Activated naive CD8-positive, alpha-beta T cell treated with anti-CD3 and anti-CD28 coated beads, Interleukin-2, amount 50 U/mL, for 16 hours (primary cell): ENCODE results near the gene ISCA1.
"Not testable (repeated sequence)": the region's sequence is repeated elsewhere in the genome, so short reads cannot be mapped to it uniquely, and the experiment has no call there.

Experiments used
- DNase-seq: peaks from one replicate; pipeline ENCODE4 v3.0.0-alpha.2; 2020; ENCODE audit warnings: low read depth, low spot score

ISCA1 gene

DNA sequence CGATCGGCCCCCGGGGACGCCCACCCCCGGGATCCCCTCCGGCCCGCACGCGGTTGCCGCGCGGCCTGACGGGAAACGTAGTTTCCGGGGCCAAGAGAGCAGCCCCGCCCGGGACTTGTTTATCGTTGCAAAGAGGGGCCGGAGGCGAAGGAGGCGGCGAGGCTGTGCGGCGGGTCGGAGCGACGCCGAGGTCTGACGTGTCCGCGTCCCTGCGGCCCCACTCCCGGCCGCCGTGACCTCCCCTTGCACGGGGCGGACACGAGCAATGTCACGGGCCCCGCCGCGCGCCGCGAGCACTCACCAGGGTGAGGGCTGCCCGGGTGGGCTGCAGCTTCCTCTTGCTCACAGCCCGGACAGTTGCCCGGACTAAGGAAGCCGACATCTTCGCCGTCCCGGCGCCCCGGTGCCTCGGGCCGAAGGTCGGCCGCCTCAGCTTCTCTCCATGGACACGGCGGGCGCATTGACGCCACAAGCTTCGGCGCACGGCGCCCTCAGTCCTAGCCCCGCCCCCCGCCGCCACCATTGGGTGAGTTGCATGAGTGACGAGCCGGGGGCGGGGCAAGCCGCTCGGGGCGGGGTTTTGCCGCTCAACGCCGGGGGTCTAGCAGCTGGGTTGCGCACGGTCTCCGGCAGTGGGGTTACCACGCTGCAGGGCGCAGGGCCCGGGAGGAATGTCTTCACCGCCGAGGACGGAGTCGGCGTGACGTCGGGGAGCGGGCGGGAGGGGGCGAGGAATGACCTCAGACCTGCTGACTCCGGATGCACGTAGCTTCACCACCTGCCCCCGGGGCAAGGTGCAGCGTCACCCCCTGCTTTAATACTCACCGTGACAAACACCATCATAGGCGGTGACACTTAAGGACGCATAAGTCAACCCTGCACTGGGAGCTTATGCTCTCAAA, at the start of gene ISCA1:
TSS of gene ISCA1 (minus strand) at position 462 of the 902 bp plus-strand sequence. CDS start at position 382, 80 bp downstream.
- peak; percentile 97 for DNase-seq

DNA sequence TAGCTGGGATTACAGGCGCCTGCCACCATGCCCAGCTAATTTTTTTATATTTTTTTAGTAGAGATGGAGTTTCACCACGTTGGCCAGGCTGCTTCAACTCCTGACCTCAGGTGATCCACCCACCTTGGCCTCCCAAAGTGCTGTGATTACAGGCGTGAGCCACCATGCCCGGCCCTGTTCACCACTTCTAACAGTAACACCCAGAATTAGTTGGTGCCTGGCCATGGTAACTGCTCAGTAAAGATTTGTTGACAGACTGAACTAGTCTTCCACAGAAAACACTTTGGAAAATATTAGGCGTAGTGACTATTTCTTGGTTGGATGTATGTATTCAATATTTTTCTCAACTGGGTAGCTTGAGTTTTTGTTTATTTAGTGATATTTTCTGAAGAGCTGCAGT, 47.8 kb upstream of the ISCA1 start:
- DNase-seq: no peak

DNA sequence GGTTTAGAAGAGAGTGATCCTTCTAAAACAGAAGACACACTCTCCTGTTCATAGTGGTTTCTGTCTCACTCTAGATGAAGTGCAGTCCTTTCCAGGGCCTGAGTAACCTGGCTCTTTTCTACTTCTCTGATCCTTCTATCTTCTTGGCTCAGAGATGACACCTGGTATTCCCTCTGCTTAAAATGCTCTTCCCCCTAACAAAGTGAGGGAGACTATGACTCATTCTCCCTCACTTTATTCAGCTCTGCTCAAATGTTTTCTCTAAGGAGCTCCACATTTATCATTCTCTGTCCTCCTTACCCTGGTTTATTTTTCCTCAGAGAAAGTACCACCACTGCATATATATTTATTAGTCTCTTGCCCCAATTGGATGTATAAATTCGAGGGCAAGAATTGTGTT, 47.3 kb upstream of the ISCA1 start:
- no peak for DNase-seq

DNA sequence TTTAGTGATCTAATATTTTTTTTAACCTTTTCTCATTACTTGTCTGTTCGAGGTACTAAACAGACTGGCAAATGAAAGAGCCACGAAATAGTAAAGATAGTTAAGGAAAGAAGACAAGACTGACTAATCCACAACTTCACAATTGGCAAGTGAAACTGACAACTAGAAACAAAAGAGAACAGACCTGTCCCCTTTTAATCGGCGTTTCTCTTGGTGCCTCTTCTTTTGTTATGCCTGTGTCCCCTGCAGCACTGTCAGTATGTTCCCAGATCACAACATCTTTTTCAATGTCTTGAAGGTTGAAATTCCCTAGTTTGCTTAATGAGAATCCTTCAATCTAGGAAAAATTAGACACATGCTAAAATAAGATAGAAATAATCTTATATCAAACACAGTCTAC, 45.8 kb upstream of the ISCA1 start:
- DNase-seq: no peak

DNA sequence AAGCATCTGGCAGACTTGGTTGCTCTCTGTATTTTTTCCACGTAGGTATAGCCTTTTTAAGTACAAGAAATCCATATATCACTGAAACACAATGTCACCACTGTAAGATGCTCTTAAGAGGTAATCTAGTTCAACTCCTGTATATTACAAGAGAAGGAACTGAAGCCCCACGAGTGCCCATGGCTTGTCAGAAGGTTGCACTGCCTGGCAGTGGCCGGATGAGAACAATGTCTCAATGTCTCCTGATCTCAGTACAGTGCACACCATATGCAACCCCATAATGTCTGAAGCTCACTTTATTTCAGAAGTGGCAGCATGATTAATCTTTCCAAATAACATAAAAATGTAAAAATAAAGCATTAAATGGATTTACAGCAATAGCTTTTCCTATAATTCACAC, 44.2 kb upstream of the ISCA1 start:
- DNase-seq: no peak

DNA sequence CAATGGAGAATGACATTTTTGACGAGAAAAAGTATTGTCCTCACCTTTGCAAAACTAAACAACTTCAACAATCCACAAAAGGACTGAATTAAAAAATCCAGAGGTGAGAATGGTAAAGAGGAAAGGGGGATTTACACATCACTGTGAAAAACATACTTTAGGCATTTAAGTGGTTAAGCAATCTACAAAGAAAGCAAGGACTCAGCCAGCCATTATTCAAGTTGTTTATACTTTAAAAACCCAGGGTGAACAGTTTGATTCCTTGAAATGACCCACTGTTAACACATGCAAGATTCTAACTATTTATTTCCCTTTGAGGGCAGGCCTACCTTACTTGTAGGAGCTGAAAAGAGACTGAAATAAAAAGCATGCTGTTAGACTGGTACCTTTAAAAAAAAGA, 42.6 kb upstream of the ISCA1 start:
- no peak for DNase-seq

DNA sequence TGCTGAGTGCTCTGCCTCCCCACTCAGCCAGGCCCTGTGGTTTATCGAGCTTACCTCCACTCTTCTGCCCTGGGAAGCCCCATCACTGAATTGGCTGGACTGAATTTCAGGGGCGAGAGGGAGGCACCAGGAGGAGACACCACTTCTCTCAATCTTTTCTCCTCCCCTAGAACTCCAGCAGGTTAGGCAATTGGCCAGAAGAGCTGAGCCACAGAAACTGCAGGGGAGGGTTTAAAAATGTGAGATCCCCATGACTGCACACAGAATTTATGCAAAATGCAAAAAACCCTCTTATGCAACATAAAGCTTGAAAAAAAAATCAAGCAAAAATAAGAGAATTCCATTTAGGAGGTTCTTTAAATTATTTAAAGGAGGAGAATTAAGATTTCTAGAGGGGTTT, 42.0 kb upstream of the ISCA1 start:
- DNase-seq: no peak

DNA sequence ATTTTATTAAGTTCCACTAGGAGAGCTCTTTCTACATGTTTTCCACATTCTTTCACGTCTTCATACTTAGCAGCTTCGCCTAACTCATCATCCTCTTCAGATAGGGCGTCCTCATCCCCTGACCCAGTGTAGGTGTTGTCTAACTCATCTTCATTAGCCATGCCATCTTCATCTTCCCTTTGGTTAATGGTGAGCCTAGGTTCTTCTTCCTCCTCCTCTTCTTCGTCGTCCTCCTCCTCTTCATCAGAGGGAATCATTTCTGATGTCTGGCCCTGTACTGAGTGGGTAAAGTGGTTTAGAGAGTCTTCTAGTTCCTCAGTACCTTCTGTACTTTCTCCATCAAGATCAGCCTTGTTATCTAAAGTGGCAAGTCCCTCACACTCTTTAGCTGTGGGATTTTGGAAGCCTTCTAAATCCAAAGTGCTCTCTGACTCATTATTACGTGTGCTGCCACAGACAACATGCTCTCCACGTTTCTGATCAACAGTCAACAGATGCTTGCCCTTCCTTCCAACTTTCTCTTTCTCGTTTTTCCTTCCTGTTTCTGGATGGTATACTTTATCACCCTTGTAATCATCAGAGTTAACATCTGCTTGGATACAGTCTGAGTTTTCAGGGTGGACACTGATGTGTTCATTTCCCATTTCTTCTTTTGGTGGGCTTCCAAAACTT, 40.8 kb upstream of the ISCA1 start:
- no peak for DNase-seq

DNA sequence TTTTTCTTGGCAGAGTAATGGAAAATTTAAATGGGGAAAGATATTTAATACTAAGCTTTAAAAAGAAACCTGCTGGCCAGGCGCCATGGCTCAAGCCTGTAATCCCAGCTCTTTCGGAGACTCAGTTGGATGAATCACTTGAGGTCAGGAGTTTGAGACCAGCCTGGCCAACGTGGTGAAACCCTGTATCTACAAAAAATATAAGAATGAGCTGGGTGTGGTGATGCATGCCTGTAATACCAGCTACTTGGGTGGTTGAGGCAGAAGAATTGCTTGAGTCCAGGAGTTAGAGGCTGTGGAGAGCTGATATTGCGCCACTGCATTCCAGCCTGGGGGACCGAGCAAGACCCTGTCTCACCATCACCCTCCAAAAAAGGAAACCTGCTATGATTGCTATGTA, 39.0 kb upstream of the ISCA1 start:
- DNase-seq: no peak

DNA sequence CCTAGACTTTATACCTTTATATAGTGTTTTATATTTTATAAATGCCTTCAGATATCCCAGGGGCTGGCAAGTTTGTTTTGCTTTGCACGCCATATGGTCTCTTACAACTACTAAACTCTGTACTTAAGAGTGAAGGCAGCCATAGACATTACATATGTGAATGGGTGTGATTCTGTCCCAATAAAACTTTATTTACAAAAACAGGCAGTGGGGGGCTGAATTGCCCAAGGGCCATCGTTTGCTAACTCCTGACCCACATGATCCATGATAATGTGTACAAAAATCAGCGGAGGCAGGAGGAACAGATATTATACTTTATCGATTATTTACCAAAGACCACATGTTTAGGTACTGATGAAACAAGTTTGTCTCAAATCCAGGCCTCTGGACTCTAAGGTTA, 35.8 kb upstream of the ISCA1 start:
- DNase-seq: no peak

DNA sequence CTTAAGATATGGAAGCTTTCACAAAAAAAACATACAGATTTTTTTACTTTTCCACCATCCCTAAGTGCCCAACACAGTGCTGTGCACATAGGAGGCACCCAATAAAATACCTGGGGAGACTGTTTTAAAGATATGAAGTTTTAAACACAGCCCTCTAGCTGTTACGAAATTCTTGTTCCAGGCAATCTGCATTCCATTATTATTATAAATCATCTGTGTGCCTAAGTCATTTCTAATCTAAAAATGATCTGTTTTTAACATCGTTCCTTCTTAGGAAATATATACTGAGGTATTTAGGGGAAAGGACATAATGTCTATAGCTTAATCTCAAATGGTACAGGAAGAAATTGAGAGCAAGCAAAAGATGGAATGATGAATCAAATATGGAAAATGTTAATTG, 32.7 kb upstream of the ISCA1 start:
- no peak for DNase-seq

DNA sequence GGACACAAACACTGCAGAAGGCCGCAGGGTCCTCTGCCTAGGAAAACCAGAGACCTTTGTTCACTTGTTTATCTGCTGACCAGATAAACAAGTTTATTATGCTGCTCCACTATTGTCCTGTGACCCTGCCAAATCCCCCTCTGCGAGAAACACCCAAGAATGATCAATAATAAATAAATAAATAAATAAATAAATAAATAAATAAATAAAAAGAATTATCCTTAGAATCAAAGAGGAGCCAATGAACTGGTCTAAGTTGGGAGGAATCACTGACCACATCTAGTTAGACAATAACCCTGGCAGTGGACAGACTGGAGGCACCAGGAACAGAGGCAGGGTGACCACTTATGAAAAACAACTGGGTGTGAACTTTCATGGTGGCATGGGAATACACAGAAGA, 30.6 kb upstream of the ISCA1 start:
- DNase-seq: not testable (repeated sequence)

DNA sequence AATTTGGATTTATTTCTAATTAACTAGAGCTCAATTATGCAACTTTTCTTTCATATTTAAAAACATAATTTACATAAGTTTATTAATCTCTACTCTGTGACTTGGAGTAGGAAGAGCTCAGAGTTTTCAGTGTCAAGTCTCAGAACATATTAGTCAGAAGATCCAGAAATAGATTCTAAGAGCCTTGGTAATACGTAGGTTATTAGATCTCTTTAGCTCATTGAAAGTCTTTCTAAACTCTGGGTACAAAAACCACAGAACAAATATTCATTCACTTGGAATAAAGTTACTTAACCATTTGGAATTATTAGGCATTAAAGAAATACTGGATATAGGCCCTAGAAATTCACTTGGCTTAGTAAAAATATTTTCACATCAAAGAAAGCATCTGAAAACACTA, 26.3 kb upstream of the ISCA1 start:
- DNase-seq: no peak

DNA sequence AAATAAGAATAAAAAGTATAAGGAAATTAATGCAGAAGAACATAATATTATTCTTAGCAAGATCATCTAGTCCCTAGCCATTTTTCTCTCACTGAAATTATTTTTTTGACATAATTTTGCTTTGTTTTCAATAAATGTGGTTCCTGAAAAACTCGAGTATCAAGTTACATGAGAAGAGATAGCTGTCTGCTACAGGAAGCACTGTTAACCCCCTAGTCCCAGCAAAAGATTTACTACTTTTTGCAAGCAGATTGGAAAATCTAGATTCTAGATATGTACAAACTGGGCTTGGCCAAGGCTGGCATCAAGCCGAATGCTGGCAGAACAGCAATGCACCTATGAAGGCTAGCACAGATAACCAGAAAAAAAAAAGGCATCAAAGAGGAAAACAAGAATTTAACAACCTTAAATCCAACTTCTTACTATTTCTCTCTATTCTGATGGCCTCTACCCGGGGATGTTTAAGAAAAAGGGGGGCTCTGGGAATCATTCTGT, 21.9 kb upstream of the ISCA1 start:
- no peak for DNase-seq

DNA sequence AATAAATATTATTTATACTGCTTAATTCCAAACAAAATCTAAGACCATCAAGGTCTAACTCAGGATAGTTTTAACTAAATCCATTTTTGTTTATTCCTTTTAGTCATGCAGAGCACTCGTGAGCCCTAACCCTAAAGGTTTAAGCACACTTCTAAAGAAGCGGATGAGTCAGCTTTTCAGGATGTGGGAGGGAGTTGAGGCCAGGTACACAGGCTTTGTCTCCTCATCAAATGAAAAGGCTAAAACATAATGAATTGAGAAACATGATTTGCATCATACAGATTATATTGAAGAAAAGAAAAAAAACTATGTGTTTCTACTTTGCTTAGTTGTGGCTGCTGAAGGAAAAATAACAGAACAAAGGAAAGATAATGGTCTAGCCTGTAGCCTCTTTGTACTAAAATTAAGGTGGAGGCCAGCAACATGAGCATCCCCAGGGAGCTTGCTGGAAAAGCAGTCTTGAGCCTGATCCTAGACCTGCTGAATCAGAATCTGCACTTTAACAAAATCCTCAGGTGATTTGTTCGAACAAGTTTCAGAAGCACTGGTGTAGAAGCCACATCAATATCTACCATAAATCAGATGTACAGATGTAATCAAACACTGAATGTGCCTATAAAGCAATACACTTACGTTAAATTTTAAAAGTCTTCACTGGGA, 21.1 kb upstream of the ISCA1 start:
- no peak for DNase-seq

DNA sequence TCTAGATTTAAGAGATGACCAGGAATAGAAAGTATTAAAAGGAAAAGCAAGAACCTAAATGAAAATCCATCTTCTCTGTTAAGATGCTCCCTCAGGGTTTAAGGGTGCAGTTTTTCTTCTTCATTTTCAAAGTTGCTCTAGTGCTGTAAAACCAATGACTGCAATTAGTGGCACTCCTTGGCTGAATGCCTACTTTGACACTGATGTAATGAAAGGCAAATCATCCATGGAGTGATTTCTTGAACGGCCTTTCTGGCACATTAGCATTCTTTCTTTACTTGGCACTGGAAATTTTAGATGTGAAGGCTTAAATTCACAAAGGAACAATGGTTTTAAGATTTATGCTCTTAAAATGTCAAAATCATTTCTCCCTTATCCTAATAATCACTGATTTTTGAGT, 19.3 kb upstream of the ISCA1 start:
- no peak for DNase-seq

DNA sequence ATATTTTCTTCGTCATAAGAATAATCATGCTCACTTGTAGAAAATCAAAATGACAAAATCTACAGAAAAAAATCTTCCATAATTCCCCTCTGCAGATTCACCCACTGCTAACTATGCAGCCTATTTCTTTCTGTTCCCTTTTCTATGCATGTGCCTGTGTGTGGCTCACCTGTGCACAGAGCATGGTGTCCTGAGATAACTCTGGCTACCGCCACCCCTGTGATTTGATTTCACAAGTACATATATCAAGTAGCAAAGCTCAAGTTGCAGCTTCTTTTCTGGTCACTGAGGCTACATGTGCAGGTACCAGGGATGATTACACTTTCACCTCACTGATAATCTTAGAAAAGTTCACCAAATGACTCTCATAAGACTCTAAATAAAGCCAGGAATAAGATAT, 18.4 kb upstream of the ISCA1 start:
- DNase-seq: no peak

DNA sequence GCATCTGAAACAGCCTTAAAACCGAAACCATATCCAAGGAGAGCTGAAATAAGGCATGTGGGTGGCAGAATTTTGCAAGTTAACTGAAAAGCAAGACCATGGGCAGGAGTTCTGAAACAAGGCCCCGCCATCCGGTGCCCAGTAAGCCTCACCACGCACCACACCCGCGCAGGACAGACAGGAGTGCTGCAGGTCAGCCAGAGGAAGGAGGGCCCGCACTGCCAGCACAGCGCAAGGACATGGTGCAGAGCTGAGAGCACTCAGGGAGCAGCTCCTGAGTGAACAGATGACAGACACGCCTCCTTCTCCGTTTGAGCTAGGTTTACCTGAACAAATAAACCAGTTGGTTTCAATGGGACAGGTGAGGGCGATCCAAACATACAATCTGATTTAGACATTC, 16.5 kb upstream of the ISCA1 start:
- no peak for DNase-seq

DNA sequence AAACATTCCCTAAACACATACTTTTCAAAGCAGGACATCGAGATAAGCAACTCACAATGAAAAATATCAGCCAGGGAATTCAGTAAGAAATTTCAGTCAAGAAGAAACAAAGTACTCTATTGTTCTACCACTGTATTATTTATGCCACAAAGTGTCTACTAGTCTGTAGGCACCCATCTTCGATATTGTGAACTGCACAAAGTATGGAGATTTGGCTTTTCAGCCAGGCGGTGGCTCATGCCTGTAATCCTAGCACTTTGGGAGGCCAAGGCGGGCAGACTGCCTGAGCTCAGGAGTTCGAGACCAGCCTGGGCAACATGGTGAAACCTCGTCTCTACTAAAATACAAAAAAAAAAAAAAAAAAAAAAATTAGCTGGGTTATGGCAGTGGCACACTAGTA, 8.0 kb upstream of the ISCA1 start:
- DNase-seq: not testable (repeated sequence)

DNA sequence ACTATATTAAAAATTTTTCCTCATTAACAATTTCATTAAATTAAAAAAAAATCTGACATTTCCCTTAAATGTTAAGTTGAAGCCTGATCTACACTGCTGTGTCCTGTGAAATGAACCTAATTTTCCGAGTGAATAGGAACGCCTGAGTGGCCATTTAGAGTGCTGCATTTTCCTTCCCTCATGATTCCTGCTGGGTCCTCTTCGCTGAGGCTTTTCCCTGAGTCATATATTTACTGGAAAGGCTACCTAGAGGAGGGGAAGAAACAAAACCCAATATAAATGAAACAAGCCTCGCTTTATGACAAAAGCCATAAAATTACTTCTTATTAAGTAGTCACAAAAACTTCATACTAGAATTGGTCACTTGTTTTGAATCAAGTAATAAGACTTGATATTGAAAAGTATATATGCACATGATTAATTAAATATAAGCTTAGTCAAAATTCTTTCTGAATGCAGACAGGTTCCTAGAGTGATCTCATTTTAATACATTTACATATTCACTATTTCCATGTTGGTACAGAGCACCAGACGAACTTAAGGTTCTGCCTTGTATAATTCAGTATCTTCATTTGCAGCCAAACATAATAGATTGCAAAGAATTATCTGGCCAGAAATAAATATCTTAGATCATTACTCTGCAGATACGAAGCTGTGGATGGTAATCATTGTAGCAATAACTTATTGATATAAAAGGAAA, 6.3 kb upstream of the ISCA1 start:
- no peak for DNase-seq

DNA sequence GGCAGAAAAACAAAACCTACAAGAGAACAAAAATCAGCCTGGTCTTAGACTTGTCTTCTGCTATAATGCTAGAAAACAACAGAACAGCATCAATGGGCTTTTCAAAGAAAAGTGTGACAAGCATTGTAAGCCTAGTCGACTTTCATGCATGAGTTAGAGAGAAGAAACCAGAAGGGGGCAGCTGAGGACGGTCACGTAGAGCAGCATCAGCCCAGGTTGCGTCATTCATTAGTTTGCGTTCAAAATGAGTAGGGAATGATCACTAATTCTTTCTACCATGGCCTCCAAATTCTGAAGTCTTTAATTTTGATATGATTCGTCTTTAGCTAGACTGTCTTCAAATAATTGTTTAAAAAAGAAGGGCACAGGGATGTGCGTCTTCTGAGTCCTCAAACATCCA, 4.7 kb upstream of the ISCA1 start:
- DNase-seq: no peak

DNA sequence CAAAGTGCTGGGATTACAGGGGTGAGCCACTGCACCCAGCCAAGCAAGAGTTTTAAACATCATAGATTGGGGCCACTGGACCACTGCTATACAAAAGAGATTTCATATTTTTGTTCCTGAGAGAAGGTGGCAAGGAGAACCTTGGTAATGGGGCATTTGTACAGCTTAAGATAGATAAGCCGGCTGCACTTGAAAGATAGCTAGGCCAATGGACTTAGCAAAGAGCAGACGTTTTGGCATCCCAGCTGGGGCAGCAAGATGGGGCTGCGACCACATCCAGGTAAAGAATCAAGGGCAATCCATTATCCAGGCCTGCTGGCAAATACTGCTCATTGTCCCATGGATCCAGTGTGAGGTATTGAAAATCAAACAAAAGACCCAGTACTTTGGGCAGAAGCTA, 3.9 kb upstream of the ISCA1 start:
- DNase-seq: no peak
